NCI-H748 treated with DMSO at 0.1 percent for 48 hours (cell line): ENCODE measurements around the gene SDK1.

Source experiments
- DNase-seq: peaks from one replicate; lab custom pipeline; 2025; lab: John Stamatoyannopoulos, UW

SDK1 gene

GRCh38 chr7:3292694-3293093 is 8.4 kb upstream of the SDK1 start:
- no peak for DNase-seq

GRCh38 chr7:3294432-3295100 is 6.5 kb upstream of the SDK1 start:
- DNase-seq: peak; percentile 92

- DNase-seq: no peak
Measured at GRCh38 chr7:3297105-3297819, 3.8 kb upstream of the SDK1 start.

- DNase-seq: peak; percentile 14
Measured at GRCh38 chr7:3300221-3300650, 816 bp upstream of the SDK1 start.

- no peak for DNase-seq
Measured at GRCh38 chr7:3301449-3301731, 338 bp downstream of the SDK1 start.

GRCh38 chr7:3301831-3302618 is 973 bp downstream of the SDK1 start:
- peak; percentile 67 for DNase-seq

- no peak for DNase-seq
Measured at GRCh38 chr7:3302681-3303320, 1.7 kb downstream of the SDK1 start.

GRCh38 chr7:3304131-3304530 is 3.1 kb downstream of the SDK1 start:
- DNase-seq: no peak

- DNase-seq: no peak
Measured at GRCh38 chr7:3307435-3307834, 6.4 kb downstream of the SDK1 start.

- peak; percentile 39 for DNase-seq
Measured at GRCh38 chr7:3309140-3309539, 8.1 kb downstream of the SDK1 start.

GRCh38 chr7:3309956-3310355 is 8.9 kb downstream of the SDK1 start:
- no peak for DNase-seq

- DNase-seq: no peak
Measured at GRCh38 chr7:3310884-3311283, 9.8 kb downstream of the SDK1 start.

GRCh38 chr7:3312583-3312982 is 11.5 kb downstream of the SDK1 start:
- DNase-seq: no peak

GRCh38 chr7:3318874-3319273 is 17.8 kb downstream of the SDK1 start:
- no peak for DNase-seq

GRCh38 chr7:3321206-3321605 is 20.2 kb downstream of the SDK1 start:
- no peak for DNase-seq

- no peak for DNase-seq
Measured at GRCh38 chr7:3321745-3322144, 20.7 kb downstream of the SDK1 start.

GRCh38 chr7:3326246-3326645 is 25.2 kb downstream of the SDK1 start:
- no peak for DNase-seq

- no peak for DNase-seq
Measured at GRCh38 chr7:3327099-3327498, 26.0 kb downstream of the SDK1 start.

- no peak for DNase-seq
Measured at GRCh38 chr7:3327655-3328054, 26.6 kb downstream of the SDK1 start.

- DNase-seq: no peak
Measured at GRCh38 chr7:3332308-3332707, 31.3 kb downstream of the SDK1 start.

GRCh38 chr7:3333861-3334260 is 32.8 kb downstream of the SDK1 start:
- DNase-seq: no peak

GRCh38 chr7:3336042-3336665 is 35.1 kb downstream of the SDK1 start:
- no peak for DNase-seq
